HG03045 (cell line): ENCODE results near the gene MAGI2.
"Not testable (repeated sequence)": the region's sequence is repeated elsewhere in the genome, so short reads cannot be mapped to it uniquely, and the experiment has no call there.

Experiments used
- ATAC-seq: cut with Tn5 transposase; IDR thresholded peaks from one replicate; pipeline ENCODE4 v1.9.1; 2021; ENCODE audit warnings: mild to moderate bottlenecking, moderate library complexity; ENCODE audit not compliant: unreplicated experiment

MAGI2 gene

DNA sequence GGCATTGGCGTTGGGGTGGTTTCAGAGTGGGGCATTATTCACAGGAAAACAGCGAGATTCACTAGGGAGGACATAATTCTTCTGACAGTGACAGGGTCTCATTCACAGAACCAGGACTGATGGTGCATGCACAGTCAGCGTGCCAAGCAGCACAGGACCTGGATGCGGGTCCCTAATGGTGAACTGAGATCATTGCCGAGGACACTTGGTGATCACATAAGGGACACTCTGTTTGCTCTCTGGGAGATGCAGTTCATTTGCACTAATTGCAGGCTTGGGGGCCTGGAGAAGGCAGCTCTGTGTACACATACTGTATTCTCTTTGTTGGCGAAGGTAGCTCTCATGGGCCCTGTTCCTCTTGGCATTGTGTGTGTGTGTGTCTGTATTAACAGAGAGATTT, 938.8 kb downstream of the MAGI2 start:
- ATAC-seq = no peak

DNA sequence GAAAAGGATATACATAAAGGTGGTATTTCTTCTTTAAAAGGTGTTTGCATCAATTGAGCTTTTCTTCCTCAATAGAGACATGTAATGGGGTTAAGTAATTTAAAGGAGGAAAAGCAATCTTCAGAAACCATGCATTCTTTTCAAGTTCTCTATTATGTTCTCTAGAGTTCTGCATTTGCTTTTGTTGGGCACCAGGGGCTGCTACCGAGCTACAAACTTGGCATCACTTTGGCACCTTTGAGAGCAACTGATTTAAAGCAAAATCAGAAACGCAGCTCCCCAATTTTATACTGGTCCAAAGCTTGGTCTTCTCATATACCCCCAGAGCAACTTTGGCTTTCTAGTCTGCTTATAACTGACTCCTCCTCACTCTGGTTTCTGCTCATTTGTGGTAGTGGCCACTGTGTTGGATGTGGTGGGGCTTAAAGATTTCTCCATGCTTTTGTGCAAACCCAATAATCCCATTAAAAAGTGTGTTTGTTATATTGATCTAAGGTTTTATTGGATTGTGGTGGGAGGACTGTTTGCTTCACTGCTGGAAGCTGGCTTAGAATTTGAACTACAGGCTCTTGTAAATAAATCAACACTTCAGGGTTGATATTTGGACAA, 942.8 kb downstream of the MAGI2 start:
- no peak for ATAC-seq

DNA sequence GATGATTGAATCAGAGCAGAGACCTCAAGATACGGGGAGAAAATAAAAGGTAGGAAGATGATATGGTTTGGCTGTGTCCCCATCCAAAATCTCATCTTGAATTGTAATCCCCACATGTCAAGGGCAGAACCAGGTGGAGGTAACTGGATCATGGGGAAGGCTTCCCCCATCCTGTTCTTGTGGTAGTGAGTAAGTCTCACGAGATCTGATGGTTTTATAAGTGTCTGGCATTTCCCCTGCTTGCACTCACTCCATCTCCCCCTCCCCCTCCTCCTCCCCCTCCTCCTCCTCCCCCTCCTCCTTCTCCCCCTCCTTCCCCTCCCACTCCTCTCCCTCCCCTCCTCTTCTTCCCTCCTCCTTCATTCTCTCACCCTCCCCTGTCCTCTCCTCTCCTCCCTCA, 950.2 kb downstream of the MAGI2 start:
- not testable (repeated sequence) for ATAC-seq

- ATAC-seq = no peak
Observed at GRCh38 chr7:78501064-78501463, 952.4 kb downstream of the MAGI2 start.

DNA sequence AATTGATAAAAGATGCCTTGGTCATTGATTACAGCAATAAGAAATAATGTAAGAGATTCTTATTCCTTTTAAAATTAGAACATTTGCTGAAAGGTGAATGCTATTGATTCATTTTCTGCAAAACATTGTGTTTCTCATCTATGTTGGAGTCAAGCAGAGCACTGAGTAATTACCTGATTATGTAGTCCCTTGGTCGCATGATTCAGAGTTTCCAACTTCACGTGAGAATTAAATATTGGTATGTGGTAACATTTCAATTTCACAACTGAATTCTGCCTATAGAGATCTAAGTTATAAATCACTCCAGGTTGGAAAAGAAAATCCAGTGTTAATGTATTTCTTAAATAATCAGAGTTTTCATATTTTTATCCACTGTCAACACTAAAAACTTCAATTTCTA, 953.5 kb downstream of the MAGI2 start:
- ATAC-seq = no peak

- ATAC-seq = no peak
Observed at GRCh38 chr7:78499283-78499682, 954.2 kb downstream of the MAGI2 start.

DNA sequence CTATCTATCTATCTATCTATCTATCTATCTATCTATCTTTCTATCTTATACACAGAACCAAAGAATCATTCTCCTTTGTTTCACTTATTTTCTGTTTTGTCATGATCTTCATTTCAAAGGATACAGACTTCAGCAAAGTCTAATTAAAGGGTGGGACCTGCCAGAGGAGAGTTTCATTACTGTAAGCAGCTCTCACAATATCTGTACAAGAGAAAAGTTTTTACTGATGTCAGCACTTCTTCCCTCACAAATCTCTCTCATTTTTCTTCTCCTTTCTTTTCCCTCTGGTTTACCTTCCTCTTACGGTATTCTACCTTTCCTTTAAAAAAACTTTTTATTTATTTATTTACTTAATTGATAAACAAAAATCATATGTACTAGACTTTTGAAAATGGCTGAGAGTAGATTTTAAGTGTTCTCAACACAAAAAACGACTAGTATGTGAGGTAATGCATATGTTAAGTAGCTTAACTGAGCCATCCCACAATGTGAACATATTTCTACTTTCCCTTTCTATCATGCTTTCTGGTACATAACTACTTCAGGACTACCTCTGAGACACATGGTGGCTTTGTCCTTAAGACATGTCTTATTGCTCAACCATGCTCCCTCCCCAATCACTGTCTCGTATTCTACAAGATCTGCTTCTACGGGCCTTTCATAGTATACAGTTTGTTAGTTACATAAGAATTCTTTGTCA, 955.6 kb downstream of the MAGI2 start:
- ATAC-seq = no peak

- ATAC-seq = no peak
Observed at GRCh38 chr7:78496096-78496630, 957.3 kb downstream of the MAGI2 start.

- no peak for ATAC-seq
Observed at GRCh38 chr7:78493401-78493800, 960.1 kb downstream of the MAGI2 start.

GRCh38 chr7:78492146-78492545, 961.3 kb downstream of the MAGI2 start:
- no peak for ATAC-seq

GRCh38 chr7:78490524-78490923, 962.9 kb downstream of the MAGI2 start:
- no peak for ATAC-seq

DNA sequence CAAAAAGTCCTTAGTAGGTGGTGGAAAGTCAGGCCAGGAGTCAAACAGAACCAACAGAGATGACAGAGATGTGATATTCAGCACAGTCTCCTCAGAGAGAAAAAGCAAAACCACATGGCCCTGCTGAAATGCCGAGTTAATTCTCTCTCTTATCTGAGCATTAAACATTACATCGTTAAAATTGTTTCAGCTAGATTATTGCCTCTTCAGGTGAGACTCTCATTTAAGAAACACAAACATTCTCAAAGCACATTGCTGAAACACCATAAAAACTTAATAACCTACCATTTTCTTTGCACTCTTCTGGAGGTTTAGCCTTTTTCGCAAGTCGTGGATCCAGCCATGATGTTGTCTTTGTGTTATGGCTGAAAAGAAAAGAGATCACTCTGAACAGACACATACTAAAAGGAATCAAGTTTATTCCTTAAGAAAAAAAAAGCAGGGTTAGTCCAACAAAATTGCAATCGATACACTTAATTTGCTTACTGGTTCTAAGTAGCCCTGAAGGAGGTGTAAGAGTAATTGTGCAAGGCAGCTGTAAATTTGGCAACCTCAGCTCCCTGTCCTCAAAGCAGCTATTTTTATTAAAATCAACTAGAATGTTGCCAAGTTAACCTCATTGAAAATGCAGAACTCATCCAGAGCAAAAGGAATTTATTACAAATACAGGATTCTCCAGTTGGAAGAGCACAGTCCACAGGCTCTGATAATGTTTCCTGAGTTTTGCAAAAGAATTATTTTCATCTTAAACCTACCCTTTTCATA, 963.8 kb downstream of the MAGI2 start:
- no peak for ATAC-seq

DNA sequence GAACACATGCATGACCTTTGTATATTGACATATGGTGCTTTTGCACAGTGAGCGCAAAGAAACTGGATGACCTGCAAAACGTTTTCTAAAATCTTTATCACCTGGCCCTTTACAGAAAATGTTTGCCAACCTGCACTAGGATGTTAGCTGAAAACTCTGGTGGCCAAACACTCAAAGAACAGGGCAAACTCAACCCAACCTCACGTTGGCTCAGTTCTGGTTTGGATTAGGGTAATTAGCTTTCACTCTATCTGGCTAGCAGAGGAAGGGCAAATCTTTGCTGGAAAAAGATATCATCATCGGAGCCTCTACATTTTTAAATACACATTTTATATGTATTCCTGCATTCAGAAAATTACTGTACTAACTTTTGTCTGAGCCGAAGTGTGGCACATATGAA, 966.0 kb downstream of the MAGI2 start:
- ATAC-seq = no peak

GRCh38 chr7:78479348-78479747, 974.1 kb downstream of the MAGI2 start:
- no peak for ATAC-seq

- no peak for ATAC-seq
Observed at GRCh38 chr7:78476851-78477405, 976.5 kb downstream of the MAGI2 start.

- ATAC-seq = no peak
Observed at GRCh38 chr7:78473571-78474301, 979.7 kb downstream of the MAGI2 start.

DNA sequence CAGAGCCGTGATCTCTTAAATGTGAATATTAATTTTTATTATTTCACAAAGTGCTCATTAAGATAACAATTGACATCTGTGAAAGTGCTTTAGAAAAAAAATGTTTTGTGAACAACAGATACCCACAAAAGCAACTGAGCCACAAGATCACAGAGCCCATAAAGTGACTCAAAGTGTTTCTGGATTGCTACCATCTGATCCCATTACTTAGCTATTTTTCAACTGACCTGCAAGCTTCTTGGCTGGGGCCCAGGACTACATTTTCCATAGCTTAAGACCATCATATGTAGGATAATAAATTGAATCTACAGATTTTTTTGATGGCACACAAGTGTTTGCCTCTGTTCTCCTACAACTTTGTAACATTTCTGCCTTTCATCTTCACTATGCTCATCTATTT, 980.4 kb downstream of the MAGI2 start:
- ATAC-seq = no peak

DNA sequence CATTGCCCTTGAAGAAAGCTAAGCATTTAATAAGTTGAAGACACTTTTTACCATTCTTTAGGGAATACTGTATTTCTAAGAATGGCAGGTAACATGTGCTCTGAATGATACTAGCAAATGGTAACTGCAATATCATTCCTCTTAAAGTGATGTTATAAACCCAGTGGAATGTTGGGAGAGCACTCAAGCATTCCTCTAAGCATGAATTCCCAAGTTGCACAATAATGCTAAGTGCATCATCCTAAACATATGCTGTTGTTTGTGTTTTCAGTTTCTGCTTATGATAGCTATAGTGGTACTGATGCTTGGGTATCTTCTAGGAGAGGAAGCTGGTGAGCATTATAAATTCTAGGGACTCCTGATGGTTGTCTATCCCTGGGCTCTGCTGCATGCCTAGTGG, 980.9 kb downstream of the MAGI2 start:
- ATAC-seq = no peak

DNA sequence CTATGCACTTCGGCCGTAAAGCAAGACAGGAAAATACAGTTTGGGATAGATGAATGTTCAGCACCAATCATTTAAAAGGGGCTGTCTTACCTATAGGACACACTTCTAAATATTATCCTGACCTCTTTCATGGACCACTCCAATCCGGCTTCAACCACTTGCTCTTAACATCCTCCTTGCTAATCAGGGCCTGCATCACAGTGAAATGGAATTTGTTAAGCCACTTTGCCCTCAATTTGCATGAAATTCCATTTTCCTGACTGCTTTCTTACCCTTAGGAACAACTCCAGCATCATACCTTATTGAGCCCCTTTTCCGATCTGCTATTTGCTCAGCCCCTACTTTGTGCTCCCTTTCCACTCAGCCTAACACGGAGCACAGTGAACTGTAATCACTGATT, 987.6 kb downstream of the MAGI2 start:
- ATAC-seq = no peak

- no peak for ATAC-seq
Observed at GRCh38 chr7:78463039-78463438, 990.4 kb downstream of the MAGI2 start.

- no peak for ATAC-seq
Observed at GRCh38 chr7:78450706-78451105, 1002.8 kb downstream of the MAGI2 start.
